HEK293 (cell line): ENCODE data around the gene IPO8.

Source experiments
- HOXA7 ChIP-seq: sonication (generic); formaldehyde crosslinking; IDR thresholded peaks from 2 replicates; pipeline ENCODE4 v1.8.1; 2022; ENCODE audit warnings: missing genetic modification reagents, borderline replicate concordance
- PRDM1 ChIP-seq: fragments of 450-650 bp; formaldehyde crosslinking; IDR thresholded peaks from 2 replicates; pipeline ENCODE4; 2016; ENCODE audit warnings: missing biosample characterization, missing genetic modification characterization
- SP2 ChIP-seq: fragments of 450-650 bp; formaldehyde crosslinking; IDR thresholded peaks from 2 replicates; pipeline ENCODE4 v1.5.1; 2016; ENCODE audit warnings: missing biosample characterization, missing genetic modification characterization
- YY1 ChIP-seq: fragments of 450-650 bp; formaldehyde crosslinking; IDR thresholded peaks from 2 replicates; pipeline ENCODE4 v1.5.1; 2018; ENCODE audit warnings: missing biosample characterization, missing genetic modification characterization
- ZBTB1 ChIP-seq: fragments of 450-650 bp; formaldehyde crosslinking; IDR thresholded peaks from 2 replicates; pipeline ENCODE4 v1.5.1; 2016; ENCODE audit warnings: missing biosample characterization, missing genetic modification characterization
- ZNF10 ChIP-seq: fragments of 450-650 bp; formaldehyde crosslinking; IDR thresholded peaks from 2 replicates; pipeline ENCODE4 v1.5.1; 2017; ENCODE audit warnings: missing biosample characterization, missing genetic modification characterization
- ZNF146 ChIP-seq: fragments of 450-650 bp; formaldehyde crosslinking; IDR thresholded peaks from 2 replicates; pipeline ENCODE4 v1.5.1; 2016; ENCODE audit warnings: missing biosample characterization, missing genetic modification characterization
- ZNF600 ChIP-seq: fragments of 450-650 bp; formaldehyde crosslinking; IDR thresholded peaks from 2 replicates; pipeline ENCODE4 v1.5.1; 2016; ENCODE audit warnings: missing biosample characterization, missing genetic modification characterization
- ZSCAN4 ChIP-seq: fragments of 450-650 bp; formaldehyde crosslinking; IDR thresholded peaks from 2 replicates; pipeline ENCODE4 v1.5.1; 2017; ENCODE audit warnings: missing biosample characterization, missing genetic modification characterization
- TF ChIP-seq, protein P1 (sequence below): fragments of 450-650 bp; formaldehyde crosslinking; IDR thresholded peaks from 2 replicates; pipeline ENCODE4 v1.5.1; 2016; ENCODE audit warnings: missing biosample characterization, missing genetic modification characterization

GRCh38 chr12:30603129-30603528 lies 92.5 kb downstream of the IPO8 start:
- TF ChIP-seq PRDM1 (tag by site-specific recombination): no peak
- no peak for TF ChIP-seq YY1 (tag by site-specific recombination)
- no peak for TF ChIP-seq ZSCAN4
- TF ChIP-seq ZNF146 (tag by site-specific recombination): no peak
- TF ChIP-seq ZBTB1: no peak
- TF ChIP-seq, protein P1, sequence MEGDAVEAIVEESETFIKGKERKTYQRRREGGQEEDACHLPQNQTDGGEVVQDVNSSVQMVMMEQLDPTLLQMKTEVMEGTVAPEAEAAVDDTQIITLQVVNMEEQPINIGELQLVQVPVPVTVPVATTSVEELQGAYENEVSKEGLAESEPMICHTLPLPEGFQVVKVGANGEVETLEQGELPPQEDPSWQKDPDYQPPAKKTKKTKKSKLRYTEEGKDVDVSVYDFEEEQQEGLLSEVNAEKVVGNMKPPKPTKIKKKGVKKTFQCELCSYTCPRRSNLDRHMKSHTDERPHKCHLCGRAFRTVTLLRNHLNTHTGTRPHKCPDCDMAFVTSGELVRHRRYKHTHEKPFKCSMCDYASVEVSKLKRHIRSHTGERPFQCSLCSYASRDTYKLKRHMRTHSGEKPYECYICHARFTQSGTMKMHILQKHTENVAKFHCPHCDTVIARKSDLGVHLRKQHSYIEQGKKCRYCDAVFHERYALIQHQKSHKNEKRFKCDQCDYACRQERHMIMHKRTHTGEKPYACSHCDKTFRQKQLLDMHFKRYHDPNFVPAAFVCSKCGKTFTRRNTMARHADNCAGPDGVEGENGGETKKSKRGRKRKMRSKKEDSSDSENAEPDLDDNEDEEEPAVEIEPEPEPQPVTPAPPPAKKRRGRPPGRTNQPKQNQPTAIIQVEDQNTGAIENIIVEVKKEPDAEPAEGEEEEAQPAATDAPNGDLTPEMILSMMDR (tag by site-specific recombination): no peak
- TF ChIP-seq SP2: no peak
- TF ChIP-seq HOXA7 (CRISPR knock-in tag): no peak
- TF ChIP-seq ZNF600: no peak
- no peak for TF ChIP-seq ZNF10 (tag by site-specific recombination)
